Fibroblast of lung (primary cell): Measurements from ENCODE around the gene ID3.

Source experiments
- CTCF ChIP-seq, 2 donors: IDR thresholded peaks in 1 of 2; conservative IDR thresholded peaks in 1 of 2; 1 replicate in 1 of 2; 2 replicates in 1 of 2; pipeline ENCODE4 v1.5.1; 2011 to 2012; ENCODE audit warnings: low read length in 2 of 2, control low read depth in 1 of 2, inconsistent platforms in 1 of 2, low read depth in 1 of 2, mild to moderate bottlenecking in 1 of 2
- EZH2 ChIP-seq: IDR thresholded peaks from 2 replicates; pipeline ENCODE4 v1.5.1; 2012; ENCODE audit warnings: low read length, control low read depth, mild to moderate bottlenecking; ENCODE audit errors: missing control alignments

- TF ChIP-seq CTCF (conservative IDR thresholded peaks at IDR 0.05 in 1 of 2, IDR thresholded peaks at IDR 0.05 in 1 of 2; ENCODE audit: low read depth in 1 of 2, low read length in 2 of 2), result no peak
- TF ChIP-seq EZH2, result no peak
These were observed 2.4 kb downstream of the ID3 start for GRCh38 chr1:23556635-23557470.
